ENCODE results near the gene ROMO1.
A peak's percentile ranks its signal among the peaks of the same experiment; 100 is the strongest.

The ROMO1 gene

DNA sequence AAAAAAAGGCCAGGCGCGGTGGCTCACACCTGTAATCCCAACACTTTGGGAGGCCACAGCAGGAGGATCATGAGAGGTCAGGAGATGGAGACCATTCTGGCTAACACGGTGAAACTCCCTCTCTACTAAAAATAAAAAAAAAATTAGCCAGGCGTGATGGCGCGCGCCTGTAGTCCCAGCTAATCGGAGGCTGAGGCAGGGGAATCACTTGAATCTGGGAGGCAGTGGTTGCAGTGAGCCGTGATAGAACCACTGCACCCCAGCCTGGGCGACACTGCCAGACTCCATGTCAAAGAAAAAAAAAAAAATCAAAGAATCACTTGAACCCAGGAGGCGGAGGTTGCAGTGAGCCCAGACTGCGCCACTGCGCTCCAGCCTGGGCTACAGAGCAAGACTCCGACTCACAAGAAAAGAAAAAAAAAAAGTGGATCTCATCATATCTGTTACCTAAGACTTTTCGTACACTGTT, 38.7 kb downstream of the ROMO1 start:
- in situ Hi-C loops (cut with HindIII; ENCODE audit: low sequenced_read_pairs): no loop called here
- TF ChIP-seq, protein P1, sequence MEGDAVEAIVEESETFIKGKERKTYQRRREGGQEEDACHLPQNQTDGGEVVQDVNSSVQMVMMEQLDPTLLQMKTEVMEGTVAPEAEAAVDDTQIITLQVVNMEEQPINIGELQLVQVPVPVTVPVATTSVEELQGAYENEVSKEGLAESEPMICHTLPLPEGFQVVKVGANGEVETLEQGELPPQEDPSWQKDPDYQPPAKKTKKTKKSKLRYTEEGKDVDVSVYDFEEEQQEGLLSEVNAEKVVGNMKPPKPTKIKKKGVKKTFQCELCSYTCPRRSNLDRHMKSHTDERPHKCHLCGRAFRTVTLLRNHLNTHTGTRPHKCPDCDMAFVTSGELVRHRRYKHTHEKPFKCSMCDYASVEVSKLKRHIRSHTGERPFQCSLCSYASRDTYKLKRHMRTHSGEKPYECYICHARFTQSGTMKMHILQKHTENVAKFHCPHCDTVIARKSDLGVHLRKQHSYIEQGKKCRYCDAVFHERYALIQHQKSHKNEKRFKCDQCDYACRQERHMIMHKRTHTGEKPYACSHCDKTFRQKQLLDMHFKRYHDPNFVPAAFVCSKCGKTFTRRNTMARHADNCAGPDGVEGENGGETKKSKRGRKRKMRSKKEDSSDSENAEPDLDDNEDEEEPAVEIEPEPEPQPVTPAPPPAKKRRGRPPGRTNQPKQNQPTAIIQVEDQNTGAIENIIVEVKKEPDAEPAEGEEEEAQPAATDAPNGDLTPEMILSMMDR (IDR thresholded peaks at IDR 0.05; ENCODE audit: low read depth, low read length): no peak
- no peak for DNase-seq (ENCODE audit: low read depth, low spot score)
- no peak overlapping the region for H3K4me3 ChIP-seq (ENCODE audit: low read depth, low read length)

DNA sequence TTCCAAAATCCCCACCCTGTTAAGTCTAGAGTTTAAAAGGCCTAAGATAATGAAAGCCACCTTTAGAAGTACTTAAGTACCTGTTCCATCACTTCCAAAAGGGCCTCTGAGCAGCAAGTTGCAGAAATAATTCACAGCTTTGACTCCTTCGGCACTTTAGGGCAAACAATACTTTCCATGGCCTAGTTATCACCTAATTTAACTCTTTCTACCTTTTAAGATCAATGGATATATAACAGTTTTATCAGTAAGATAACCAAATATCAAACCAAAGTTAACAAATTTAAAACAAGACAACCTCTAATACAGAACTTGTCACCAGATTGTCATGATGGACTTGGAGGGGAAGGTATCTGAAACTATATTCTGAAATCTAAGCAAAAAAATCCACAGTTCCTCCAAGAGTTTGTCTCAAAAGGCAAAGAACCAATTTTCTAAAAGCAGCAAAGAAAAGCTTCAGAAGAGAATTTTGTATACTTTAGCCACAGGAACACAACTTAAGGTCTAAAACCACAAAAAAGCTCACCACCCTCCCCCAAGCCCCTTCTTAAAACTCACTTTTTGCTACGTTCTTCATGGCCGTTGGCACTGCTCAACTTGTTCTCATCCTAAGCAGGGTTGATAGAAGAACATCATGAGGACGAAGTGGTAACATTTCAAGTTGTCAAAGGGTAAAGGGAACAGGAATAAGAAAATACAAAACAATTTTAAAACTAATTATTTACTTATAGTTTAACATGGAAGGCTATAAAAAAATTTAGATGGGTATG, 39.4 kb downstream of the ROMO1 start:
- no peak for DNase-seq (ENCODE audit: low read depth, low spot score)
- TF ChIP-seq, protein P1 (IDR thresholded peaks at IDR 0.05; ENCODE audit: low read depth, low read length): no peak
- no peak overlapping the region for H3K4me3 ChIP-seq (ENCODE audit: low read depth, low read length)
- in situ Hi-C loops (cut with HindIII; ENCODE audit: low sequenced_read_pairs): no loop called here

DNA sequence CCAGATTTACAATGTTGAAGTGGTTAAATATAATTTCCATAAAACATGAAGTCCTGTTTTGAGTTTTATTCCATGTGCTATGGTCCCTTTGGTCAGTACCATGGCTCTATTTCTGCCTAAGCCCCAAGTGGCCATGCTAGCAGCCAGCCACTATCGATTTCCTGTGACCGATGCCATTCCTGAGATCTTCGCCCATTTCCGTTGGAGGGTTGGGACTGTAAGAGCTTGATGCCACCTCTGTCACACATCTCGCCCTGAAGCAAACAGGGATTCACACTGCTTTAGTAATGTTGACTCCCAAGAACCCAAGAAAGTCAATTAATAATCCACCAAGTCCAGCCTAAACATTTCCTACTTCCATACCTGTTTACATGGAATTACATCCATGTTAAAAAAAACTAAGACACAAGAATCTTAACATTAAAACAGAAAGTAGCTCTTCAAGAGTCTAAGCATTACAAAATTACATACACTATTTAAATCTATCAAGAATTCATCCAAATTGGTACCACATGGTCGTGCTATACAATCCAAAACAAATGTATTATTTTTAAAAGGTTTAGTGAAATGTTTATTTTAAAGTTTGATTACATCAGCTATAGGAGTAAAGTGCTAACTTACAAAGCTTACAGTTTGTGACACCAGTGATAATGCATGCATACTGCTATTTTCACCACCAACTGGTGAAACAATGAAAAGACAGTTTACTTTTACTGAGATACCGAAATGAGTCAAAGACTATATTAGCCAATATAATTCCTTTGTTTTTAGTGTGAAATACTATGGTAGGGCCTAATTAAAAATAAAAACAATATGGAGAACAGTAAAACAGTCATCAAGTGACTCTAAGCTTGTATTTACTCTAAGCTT, 40.3 kb downstream of the ROMO1 start:
- H3K4me3 ChIP-seq (ENCODE audit: low read depth, low read length): peak overlapping the region; percentile 100
- TF ChIP-seq, protein P1 (IDR thresholded peaks at IDR 0.05; ENCODE audit: low read depth, low read length): peak; percentile 24
- peak; percentile 34 for DNase-seq (ENCODE audit: low read depth, low spot score)
- in situ Hi-C loops (cut with HindIII; ENCODE audit: low sequenced_read_pairs): no loop called here

DNA sequence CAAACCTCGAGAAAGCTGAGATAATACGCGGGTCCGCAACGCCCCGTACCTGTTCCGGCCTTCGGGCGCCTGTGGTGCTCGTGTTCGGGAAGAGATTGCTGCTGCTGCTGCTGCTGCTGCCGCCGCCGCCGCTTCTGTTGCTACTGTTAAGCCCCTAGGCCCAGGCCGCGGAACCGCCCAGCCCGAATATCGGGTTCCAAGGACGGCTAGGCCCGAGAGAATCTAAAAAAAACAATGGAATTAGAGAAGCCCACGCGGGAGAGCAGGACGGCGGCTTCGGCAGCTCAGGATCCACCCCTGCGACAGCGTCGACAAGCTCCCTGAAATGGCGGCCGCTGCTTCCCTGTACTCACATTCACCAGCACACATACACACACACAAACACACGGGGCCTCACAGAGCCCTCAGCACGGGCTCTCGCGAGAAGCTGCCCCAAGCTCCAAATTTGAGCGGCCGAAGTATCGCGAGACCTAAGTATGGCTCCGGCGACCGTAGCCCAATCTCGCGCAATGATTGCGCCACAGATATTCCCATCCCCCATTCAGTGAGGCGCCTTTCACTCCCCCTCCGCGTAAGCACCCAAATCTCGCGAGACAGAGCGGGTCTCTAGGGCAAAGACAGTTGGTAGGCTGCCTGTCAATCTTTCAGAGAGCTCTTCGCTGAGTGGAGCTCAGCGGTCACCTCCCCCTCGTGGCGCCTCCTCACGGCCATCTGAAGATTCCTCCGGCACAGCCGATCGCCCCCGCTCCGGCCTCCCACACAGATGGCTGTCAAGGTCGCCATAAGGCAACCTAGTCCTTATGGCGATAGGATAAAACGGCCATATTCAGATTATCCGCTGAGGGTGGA, 42.9 kb downstream of the ROMO1 start, which contains the start of gene RBM39:
TSS of gene RBM39 (minus strand) at position 369 of the 849 bp plus-strand sequence. CDS start 1,386 bp downstream, outside the sequence.
- peak; percentile 100 for DNase-seq (ENCODE audit: low read depth, low spot score)
- TF ChIP-seq, protein P1 (IDR thresholded peaks at IDR 0.05; ENCODE audit: low read depth, low read length): peak; percentile 51
- in situ Hi-C loops (cut with HindIII; ENCODE audit: low sequenced_read_pairs): no loop called here
- peak within 1 kb of the TSS; percentile 100 for H3K4me3 ChIP-seq (ENCODE audit: low read depth, low read length)

DNA sequence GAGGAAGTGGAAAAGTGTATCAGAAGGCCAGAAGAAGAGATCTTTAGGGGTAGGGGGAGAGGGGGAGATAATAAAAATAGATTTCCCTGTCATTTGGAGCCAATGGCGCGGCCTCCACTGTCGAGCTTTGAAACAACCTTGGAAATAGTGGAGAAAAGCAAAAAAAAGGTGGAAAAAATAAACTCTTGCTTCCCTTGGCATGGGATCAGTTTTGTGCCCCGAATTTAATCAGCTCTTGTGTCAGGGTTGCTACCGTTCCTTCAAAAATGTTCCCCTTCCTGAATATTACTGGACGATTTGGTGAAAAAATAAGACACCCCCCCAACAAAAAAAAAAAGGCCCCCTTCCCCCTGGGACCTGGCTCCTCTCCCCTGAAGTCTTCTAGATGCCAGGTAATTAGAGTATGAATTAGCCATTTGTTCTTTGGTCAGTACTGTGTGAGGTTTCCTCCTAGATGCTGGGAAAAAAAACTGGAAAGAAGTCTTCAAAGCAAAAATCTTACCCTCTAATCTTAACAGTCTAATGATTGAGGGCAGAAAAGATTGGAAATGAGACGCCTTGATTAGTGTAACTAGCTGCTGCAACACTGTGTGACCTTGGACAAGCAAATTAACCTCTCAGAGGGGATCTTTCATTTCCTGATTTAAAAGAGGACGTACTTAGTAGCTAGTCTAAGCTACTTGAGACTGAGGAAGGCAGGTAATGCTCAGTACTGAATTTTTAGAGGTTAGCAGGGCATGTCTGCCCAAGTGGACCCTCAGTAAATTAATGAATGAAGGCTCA, 43.7 kb downstream of the ROMO1 start:
- peak; percentile 53 for DNase-seq (ENCODE audit: low read depth, low spot score)
- H3K4me3 ChIP-seq (ENCODE audit: low read depth, low read length): peak overlapping the region; percentile 74
- in situ Hi-C loops (cut with HindIII; ENCODE audit: low sequenced_read_pairs): no loop called here
- TF ChIP-seq, protein P1 (IDR thresholded peaks at IDR 0.05; ENCODE audit: low read depth, low read length): no peak
